Neural cell (in vitro differentiated cells): ENCODE results near the gene TPPP. TPM values are rescaled to one million over a fixed set of nuclear protein-coding genes. Genes with fewer than 3 reads are reported as not detected.

ENCODE experiments used
- H2AFZ ChIP-seq: fragments of 200-600, 300-800 bp; sonication (generic), shearing (Covaris generic); 2 replicates; pipeline ENCODE4 v1.6.0; 2014; ENCODE audit warnings: low read depth, mild to moderate bottlenecking, antibody characterized with exemption, low read length, moderate library complexity
- H3F3A ChIP-seq: fragments of 200-600 bp; shearing (Covaris generic); 2 replicates; pipeline ENCODE4 v1.6.1; 2016; ENCODE audit warnings: mild to moderate bottlenecking, moderate library complexity, mixed read lengths, antibody characterized with exemption, low read length; ENCODE audit not compliant: insufficient read depth, poor library complexity, severe bottlenecking
- H3K27ac ChIP-seq: fragments of 200-600, 300-800 bp; sonication (generic), shearing (Covaris generic); 2 replicates; pipeline ENCODE4 v1.5.1; 2014; ENCODE audit warnings: mild to moderate bottlenecking, low read length, moderate library complexity
- H3K27me3 ChIP-seq: fragments of 300-800, 200-600 bp; sonication (generic), shearing (Covaris generic); 2 replicates; pipeline ENCODE4 v1.6.0; 2014; ENCODE audit warnings: mild to moderate bottlenecking, low read depth, low read length, moderate library complexity; ENCODE audit not compliant: insufficient read depth
- H3K36me3 ChIP-seq: fragments of 300-800, 200-600 bp; sonication (generic), shearing (Covaris generic); 2 replicates; pipeline ENCODE4 v1.5.1; 2014; ENCODE audit warnings: mild to moderate bottlenecking, antibody characterized with exemption, low read length, moderate library complexity; ENCODE audit not compliant: insufficient read depth
- H3K4me2 ChIP-seq: fragments of 300-800, 200-600 bp; sonication (generic), shearing (Covaris generic); 2 replicates; pipeline ENCODE4 v1.6.0; 2014; ENCODE audit warnings: mild to moderate bottlenecking, low read length
- H3K4me3 ChIP-seq: fragments of 300-800, 200-600 bp; sonication (generic), shearing (Covaris generic); 2 replicates; pipeline ENCODE4 v1.5.1; 2014; ENCODE audit warnings: mild to moderate bottlenecking, low read length, moderate library complexity
- H3K79me2 ChIP-seq: fragments of 200-600 bp; shearing (Covaris generic); replicated peaks from 2 replicates; pipeline ENCODE4 v1.6.0; 2014; ENCODE audit warnings: mild to moderate bottlenecking, low read length, moderate library complexity; ENCODE audit not compliant: insufficient read depth
- H3K9ac ChIP-seq: fragments of 300-800, 200-600 bp; sonication (generic), shearing (Covaris generic); 2 replicates; pipeline ENCODE4 v1.6.1; 2016; ENCODE audit warnings: mild to moderate bottlenecking, low read length, mixed read lengths
- H3K9me2 ChIP-seq: fragments of 200-600 bp; shearing (Covaris generic); 2 replicates; pipeline ENCODE4 v1.6.1; 2016; ENCODE audit warnings: mild to moderate bottlenecking, low read length, mixed read lengths; ENCODE audit not compliant: insufficient read depth
- H3K9me3 ChIP-seq: fragments of 200-600, 300-800 bp; sonication (generic), shearing (Covaris generic); 2 replicates; pipeline ENCODE4 v1.6.1; 2016; ENCODE audit warnings: mild to moderate bottlenecking, mixed run types, low read length, moderate library complexity, mixed read lengths
- H4K20me1 ChIP-seq: fragments of 200-600 bp; shearing (Covaris generic); 2 replicates; pipeline ENCODE4 v1.6.1; 2016; ENCODE audit warnings: mild to moderate bottlenecking, mixed run types; ENCODE audit not compliant: insufficient read depth
- EP300 ChIP-seq: fragments of 450-650 bp; conservative IDR thresholded peaks from 2 replicates; pipeline ENCODE4 v1.6.1; 2014; ENCODE audit warnings: antibody characterized with exemption, mild to moderate bottlenecking, moderate library complexity; ENCODE audit not compliant: poor library complexity, severe bottlenecking
- EZH2 ChIP-seq: fragments of 200-600, 300-800 bp; shearing (Covaris generic), sonication (generic); IDR thresholded peaks from 2 replicates; pipeline ENCODE4 v1.6.1; 2014; ENCODE audit warnings: antibody characterized with exemption, low read length, borderline replicate concordance, mild to moderate bottlenecking; ENCODE audit not compliant: insufficient read depth, poor library complexity, severe bottlenecking
- MXI1 ChIP-seq: fragments of 450-650 bp; conservative IDR thresholded peaks from 2 replicates; pipeline ENCODE4 v1.6.1; 2014; ENCODE audit warnings: antibody characterized with exemption, mild to moderate bottlenecking; ENCODE audit not compliant: poor library complexity, severe bottlenecking
- POLR2AphosphoS5 ChIP-seq: IDR thresholded peaks from 2 replicates; pipeline ENCODE4 v1.6.1; 2012
- RAD21 ChIP-seq: fragments of 450-650 bp; conservative IDR thresholded peaks from 2 replicates; pipeline ENCODE4 v1.6.1; 2014; ENCODE audit warnings: antibody characterized with exemption, mild to moderate bottlenecking, moderate library complexity
- REST ChIP-seq: IDR thresholded peaks from 2 replicates; pipeline ENCODE4 v1.6.1; 2012; ENCODE audit warnings: borderline replicate concordance
- SMC3 ChIP-seq: fragments of 450-650 bp; conservative IDR thresholded peaks from 2 replicates; pipeline ENCODE4 v1.6.1; 2014; ENCODE audit warnings: antibody characterized with exemption, mild to moderate bottlenecking, moderate library complexity; ENCODE audit not compliant: poor library complexity
- TAF1 ChIP-seq: IDR thresholded peaks from 2 replicates; pipeline ENCODE4 v1.6.1; 2012; ENCODE audit warnings: low read depth
- polyA plus RNA-seq: library from polyadenylated mRNA; depleted of rRNA; stranded (reverse); fragments of >200 nt; gene quantifications from 2 replicates; pipeline ENCODE4 v1.2.3, GENCODE V29; 2014
- TF ChIP-seq, protein P1 (sequence below): fragments of 450-650 bp; IDR thresholded peaks from 2 replicates; pipeline ENCODE4 v1.5.1; 2014; ENCODE audit warnings: antibody characterized with exemption, mild to moderate bottlenecking, moderate library complexity; ENCODE audit not compliant: poor library complexity, severe bottlenecking

Gene TPPP
- polyA plus RNA-seq, 1 donor from 2014 or later: 9.9 TPM

DNA sequence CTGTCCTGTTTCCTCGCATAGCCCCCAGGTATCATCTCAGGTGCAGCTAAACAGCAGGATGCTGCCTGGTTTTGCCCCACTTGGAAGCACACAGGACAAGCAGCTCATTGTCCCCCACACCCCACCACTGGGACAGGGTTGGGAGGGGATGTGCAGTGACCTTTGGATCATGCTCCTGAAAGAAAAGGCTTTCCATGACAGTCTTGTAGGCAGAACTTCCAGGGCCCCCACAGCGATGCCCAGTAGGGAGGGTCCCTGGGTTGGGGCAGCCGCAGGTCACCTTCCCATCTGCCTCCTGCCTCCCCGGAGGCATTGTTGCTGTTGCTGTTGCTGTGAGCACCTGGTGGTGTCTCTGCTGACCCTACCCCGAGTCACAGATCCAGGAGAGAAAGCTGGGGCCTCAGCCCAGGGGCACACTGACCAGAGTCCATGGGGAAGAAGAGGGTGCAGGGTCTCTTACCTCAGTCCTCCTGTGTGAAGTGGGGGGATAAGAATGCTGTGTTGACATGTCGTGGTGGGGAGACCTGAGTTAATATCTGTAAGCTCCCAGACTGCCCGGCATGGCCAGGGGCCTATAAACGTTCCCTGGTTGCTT, 72.5 kb downstream of the TPPP start (continued):
- TF ChIP-seq, protein P1, sequence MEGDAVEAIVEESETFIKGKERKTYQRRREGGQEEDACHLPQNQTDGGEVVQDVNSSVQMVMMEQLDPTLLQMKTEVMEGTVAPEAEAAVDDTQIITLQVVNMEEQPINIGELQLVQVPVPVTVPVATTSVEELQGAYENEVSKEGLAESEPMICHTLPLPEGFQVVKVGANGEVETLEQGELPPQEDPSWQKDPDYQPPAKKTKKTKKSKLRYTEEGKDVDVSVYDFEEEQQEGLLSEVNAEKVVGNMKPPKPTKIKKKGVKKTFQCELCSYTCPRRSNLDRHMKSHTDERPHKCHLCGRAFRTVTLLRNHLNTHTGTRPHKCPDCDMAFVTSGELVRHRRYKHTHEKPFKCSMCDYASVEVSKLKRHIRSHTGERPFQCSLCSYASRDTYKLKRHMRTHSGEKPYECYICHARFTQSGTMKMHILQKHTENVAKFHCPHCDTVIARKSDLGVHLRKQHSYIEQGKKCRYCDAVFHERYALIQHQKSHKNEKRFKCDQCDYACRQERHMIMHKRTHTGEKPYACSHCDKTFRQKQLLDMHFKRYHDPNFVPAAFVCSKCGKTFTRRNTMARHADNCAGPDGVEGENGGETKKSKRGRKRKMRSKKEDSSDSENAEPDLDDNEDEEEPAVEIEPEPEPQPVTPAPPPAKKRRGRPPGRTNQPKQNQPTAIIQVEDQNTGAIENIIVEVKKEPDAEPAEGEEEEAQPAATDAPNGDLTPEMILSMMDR: no peak

DNA sequence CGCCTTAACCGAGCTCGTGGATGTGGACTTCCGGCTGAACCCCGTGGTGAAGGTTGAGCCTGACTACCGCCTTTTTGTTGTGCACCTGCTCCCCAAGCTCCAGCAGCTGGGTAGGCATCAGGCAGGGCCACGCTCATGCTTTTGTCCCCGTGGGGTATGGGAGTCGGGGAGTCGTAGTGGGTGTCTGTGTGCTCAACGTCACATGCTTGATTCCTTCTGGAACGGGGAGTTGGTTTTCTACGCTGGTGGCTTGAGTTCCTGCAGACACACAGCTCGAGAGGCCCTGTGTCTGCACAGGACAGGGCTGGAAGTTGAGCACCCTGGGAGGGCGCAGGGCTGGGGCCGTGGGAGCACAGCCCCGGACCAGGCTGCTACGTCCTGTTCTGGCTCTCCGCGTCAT, 73.0 kb downstream of the TPPP start:
- no peak overlapping the region for H3K27ac ChIP-seq
- peaks cover 4% of the 10 kb centered on the region for H3K79me2 ChIP-seq
- no peaks in the 10 kb centered on the region for H4K20me1 ChIP-seq
- no peaks in the 10 kb centered on the region for H3K9me3 ChIP-seq
- H3K9ac ChIP-seq: no peak overlapping the region
- no peaks in the 10 kb centered on the region for H3K9me2 ChIP-seq
- H3K4me2 ChIP-seq: no peak overlapping the region
- no peak for TF ChIP-seq REST
- TF ChIP-seq RAD21: no peak
- TF ChIP-seq MXI1: no peak
- no peak for TF ChIP-seq POLR2AphosphoS5
- no peak for TF ChIP-seq EP300
- TF ChIP-seq, protein P1: no peak
- TF ChIP-seq SMC3: no peak
- no peak for TF ChIP-seq EZH2
- TF ChIP-seq TAF1: no peak
- no peak overlapping the region for H3K4me3 ChIP-seq
- no peaks in the 10 kb centered on the region for H3K27me3 ChIP-seq
- no peaks in the 10 kb centered on the region for H3K36me3 ChIP-seq
- no peak overlapping the region for H2AFZ ChIP-seq
- H3F3A ChIP-seq: no peaks in the 10 kb centered on the region
